Measurements from ENCODE around the gene APCDD1L.

DNA sequence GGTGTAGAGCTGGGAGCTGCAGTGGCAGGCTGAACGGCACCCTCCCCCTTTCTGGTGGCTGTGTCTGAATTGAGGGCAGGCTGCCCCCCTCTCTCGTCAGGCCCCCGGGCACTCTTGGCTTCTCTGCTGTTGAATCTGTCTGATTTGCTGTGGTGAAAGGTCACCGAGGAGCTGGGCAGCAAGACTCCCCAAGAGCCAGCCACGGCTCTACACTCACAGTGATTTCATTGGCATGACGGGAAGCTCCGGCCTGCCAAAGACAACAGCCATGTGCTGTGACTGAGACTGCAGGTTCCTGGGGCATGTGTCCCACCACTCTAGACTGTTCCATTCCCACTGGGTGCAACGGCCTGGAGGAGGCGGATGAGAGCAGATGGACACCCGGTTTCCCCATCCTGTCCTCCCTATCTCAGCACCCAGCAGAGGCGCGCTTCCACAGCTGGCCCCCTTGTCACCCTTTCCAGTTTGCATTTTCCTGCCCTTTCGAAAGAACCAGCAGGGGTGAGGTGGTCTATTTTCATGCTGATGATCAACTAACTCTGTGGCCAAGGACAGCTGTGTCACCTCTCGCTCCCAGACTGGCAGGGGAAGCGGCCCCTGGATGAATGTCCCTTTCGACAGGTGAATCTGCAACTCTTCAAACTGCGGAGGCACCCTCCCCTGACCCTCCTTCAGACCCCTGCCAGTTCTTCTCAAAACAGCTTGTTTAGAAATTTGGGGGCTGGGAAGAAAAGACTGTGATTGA lies 2.2 kb downstream of the APCDD1L start:
- TF ChIP-seq, protein P1, sequence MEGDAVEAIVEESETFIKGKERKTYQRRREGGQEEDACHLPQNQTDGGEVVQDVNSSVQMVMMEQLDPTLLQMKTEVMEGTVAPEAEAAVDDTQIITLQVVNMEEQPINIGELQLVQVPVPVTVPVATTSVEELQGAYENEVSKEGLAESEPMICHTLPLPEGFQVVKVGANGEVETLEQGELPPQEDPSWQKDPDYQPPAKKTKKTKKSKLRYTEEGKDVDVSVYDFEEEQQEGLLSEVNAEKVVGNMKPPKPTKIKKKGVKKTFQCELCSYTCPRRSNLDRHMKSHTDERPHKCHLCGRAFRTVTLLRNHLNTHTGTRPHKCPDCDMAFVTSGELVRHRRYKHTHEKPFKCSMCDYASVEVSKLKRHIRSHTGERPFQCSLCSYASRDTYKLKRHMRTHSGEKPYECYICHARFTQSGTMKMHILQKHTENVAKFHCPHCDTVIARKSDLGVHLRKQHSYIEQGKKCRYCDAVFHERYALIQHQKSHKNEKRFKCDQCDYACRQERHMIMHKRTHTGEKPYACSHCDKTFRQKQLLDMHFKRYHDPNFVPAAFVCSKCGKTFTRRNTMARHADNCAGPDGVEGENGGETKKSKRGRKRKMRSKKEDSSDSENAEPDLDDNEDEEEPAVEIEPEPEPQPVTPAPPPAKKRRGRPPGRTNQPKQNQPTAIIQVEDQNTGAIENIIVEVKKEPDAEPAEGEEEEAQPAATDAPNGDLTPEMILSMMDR (IDR thresholded peaks at IDR 0.05; ENCODE audit: low read length) = no peak
- no peak for TF ChIP-seq EZH2 (IDR thresholded peaks at IDR 0.05; ENCODE audit: borderline replicate concordance, low read length)
